HG03378 (cell line): ENCODE results near the gene SLC1A7.

Experiments
- ATAC-seq: cut with Tn5 transposase; IDR thresholded peaks from one replicate; pipeline ENCODE4 v1.9.1; 2021; ENCODE audit warnings: mild to moderate bottlenecking, moderate library complexity; ENCODE audit not compliant: unreplicated experiment

SLC1A7 gene

DNA sequence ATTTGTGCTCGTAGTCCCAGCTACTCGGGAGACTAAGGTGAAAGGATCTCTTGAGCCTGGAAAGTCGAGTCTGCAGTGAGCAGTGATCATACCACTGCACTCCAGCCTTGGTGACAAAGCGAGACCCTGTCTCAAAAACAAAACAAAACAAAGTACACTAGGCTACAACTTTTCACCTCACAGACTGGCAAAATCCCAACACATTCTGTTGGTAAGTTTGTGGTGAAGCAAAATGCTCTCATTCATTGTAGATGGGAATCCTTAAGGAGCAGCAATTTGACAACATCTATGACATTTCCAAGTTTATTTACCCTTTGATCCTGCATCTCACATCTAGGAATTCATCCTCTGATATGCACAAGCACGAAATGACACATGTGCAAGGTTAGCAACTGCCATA, 20.2 kb upstream of the SLC1A7 start:
- ATAC-seq = no peak

DNA sequence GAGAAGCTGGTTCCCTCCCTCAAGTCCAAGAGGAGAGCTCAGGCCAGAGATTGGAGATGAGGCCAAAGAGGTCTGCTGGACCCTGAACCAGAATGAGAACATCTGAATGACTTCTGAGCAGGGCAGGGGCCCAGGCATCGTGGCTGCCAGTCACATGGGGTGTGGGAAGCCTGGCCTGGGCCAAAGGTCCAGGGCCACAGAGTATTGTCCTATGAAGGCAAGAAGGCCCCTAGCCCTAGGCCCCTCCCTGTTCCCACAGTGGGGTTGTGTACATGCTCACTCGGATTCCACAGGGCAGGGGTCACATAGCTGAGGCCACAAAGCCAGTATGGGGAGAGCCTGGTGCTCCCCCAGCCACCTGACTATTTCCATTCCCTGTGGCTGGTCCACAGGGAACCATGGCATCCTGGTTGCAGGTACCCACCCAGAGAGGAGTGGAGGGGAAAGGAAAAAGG, 18.5 kb upstream of the SLC1A7 start:
- no peak for ATAC-seq

DNA sequence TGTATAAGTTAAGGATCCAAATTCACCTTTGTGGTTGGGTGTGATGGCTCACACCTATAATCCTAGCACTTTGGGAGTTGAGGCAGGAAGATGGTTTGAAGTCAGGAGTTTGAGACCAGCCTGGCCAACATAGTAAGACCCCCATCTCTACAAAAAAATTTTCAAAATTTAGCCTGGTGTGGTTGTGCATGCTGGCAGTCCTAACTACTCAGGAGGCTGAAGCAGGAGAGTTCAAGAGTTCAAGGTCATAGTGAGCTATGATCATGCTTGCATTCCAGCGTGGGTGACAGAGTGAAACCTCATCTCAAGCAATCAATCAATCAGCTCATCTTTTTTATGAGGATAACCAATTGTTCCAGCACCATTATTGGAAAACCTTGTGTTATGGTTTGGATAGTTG, 16.5 kb upstream of the SLC1A7 start:
- ATAC-seq = no peak

DNA sequence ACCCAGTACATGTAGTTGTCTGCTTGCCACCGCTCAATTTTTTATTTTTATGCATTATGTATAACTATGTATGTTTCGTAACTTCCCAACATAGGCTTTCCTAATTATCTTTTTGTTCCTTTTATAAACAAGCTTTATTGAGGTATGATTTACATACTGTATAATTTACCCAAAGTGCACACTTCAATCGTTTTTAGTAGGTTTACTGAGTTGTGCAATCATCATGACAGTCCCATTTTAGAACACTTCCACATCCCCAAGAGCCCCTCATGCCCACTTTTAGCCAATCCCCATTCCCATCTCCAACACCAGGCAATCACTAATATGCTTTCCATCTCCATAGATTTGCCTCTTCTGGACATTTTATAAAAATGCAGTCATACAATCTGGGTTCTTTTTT, 14.3 kb upstream of the SLC1A7 start:
- ATAC-seq = no peak

DNA sequence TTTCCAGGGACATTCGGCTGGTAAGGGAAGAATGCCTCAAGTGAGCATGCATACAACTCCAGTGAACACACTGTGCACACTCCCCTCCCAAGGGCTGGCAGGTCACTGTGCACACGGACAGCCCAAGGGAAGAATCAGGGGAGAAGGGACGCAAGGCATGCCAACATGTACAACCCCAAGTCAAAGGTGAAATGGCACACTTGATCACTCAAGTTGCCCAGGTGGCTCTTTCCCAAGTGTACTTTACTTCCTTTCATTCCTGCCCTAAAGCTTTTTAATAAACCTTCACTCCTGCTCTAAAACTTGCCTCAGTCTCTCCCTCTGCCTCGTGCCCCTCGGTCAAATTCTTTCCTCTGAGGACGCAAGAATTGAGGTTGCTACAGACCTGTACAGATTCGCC, 13.5 kb upstream of the SLC1A7 start:
- ATAC-seq = no peak

DNA sequence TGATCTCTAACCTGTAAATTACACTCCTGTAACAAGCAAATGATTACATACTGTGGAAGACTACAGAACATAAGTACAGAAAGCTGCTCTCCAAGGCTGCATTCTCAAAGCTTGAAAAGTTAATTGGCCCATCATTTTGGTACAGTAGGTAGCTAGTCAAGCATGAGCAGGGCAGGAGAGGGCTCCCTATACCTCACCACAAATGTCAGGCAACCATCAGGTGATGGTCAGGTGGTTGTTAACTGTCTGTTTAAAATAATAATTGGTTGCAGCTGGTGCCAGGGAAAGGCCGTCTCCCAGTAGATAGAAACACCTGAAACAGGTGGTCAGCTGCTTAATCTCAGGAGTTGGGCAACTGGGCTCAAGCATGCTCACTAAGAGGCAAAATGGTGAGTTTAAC, 13.1 kb upstream of the SLC1A7 start:
- ATAC-seq = no peak

DNA sequence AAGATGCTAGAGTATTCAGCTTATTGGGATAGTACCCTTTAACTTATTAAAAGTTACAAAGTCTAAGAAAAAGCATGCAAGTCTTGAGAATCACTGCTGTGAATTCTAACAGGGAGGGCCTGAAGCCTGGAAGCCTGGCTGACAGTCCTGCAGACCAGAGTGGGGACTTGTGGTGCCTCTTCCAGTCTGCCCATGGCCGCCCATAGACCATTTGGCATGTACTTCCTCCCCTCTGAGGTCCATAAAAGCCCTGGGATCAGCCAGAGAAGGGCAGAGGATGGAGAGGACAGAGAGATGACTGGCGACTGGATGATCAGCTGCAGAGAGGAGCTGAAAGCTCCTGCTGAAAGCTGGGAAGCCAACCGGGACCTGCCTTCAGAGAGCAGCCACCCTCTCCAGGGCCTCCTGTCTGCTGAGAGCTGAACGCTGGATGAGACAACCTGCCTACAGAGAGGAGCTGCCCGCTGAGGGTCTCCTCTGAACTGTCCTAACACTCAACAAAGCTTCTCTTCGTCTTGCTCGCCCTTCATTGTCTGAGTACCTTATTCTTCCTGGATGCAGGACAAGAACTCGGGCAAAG, 12.5 kb upstream of the SLC1A7 start:
- ATAC-seq = no peak

DNA sequence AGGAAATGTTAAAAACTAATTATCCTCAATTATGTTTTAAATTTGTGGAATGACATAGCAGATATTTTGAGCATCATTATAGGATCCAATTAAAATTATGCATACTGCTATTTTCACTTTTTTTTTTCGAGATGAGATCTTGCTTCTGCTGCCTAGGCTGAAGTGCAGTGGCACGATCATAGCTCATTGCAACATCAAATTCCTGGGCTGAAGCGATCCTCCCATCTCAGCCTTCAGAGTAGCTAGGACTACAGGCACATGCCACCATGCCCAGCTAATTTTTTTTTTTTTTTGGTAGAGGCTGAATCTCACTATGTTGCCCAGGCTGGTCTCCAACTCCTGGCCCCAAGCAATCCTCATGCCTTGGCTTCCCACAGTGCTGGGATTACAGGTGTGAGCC, 11.3 kb upstream of the SLC1A7 start:
- ATAC-seq = no peak

DNA sequence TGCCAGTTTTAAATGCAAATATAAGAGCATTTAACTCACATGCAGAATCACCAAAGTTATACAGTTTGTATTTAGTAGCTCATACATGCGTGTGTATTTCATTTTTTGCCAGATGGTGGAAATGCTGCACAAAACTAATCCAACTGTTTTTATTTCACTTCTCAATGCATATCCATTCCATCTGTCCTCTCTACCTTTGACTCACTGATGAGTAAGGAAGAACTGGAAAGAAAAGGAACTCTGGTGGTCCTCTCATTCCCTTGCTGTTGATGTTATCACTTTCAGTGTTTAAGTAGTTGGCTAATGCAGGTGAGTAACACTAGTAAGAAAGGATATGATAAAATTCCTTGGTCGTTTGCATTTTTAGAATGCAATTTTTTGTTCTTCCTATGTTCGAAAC, 5.7 kb upstream of the SLC1A7 start:
- ATAC-seq = no peak

DNA sequence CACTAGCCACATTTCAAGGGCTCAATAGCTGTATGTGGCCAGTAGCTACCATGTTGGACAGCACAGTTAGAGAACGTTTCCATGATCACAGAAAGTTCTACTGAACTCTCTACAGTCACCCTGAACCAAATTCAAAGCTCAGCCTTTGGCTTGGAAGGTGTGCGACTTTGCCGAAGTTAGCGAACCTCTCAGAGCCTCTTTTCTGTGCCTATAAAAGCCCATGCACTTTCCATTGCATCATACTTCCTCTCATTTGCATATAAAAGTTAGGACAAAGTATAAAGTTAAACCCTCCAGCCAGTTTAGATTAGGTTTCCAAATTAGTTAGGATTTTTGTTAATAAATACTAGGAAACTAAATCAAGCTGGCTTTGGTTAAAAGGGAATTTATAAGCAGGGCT, 4.7 kb upstream of the SLC1A7 start:
- no peak for ATAC-seq

DNA sequence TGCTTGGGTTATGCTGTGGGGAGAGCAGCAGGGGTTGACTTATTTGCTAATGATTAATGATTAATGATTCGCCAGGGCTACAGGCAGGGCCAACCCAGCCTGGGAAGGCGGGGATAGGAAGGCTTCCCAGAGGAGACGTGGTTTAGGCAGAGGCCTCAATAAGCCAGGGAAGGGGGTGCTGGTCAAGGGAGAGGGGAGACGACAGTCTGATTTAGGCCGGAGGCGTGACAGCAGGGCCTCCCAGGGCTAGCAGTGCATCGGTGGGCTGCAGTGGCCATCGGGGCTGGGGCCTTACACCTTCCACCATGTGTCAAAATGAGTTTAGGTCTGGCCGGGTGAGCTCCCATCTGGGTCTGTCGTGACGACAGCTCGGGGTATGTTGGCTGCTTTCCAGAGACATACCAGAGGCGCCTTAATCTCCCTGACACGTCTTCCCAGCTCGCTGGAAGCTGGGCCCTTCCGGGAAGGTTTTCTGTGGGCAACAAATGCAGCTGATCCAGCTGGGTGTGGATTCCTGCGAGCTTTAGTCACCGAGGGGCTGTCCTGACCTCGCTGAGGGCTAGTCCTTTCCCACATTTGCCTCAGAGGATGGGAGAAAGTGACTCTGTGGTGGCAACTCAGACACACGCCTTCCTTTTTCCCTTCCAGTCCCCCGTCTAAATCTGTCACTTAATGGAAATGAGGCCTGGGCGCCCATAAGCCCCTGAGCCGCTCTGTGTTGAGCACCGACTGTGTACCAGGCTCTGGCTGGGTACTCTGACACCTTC, 3.7 kb upstream of the SLC1A7 start:
- no peak for ATAC-seq

DNA sequence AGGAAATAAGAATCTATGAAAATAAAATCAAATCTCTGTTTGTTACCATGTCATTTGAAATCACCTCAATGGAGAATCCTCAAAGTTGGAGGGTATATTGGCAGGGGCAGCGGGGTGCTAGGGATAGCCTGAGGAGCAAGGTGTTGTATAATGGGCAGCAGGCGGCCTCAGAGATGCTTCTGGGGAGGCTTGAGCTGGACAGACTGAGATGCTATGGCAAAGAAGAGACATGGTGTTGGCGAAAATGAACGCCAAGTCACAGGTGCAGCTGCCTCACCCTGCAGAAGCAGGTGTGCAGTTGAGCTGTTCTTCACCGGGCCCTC, 3.1 kb upstream of the SLC1A7 start:
- no peak for ATAC-seq

DNA sequence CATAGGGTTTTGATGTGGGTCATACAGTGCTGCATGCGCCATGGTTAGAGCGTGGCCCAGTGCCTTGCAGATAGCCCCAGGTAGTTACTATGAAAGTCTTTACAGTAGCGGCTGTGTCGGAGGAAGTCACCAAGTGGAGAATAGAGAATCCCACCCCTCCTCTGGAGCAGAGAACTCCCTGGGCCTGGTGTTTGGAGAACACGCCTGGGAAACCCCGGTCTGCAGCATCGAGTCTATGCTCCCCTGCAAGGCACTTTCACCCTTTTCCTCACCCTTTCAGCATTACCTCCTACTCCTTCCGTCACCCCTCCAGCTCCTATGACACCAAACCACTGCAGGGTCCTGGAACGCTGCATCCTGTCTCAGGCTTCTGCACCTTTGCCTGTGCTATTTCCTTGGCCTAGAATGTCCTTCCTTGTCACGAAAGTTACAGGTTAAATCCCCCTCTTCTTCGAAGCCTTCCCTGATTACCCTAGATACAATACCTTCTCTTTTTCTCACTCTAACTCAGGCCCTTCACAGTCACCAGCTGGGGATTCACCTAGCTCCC, 2.7 kb upstream of the SLC1A7 start:
- no peak for ATAC-seq

DNA sequence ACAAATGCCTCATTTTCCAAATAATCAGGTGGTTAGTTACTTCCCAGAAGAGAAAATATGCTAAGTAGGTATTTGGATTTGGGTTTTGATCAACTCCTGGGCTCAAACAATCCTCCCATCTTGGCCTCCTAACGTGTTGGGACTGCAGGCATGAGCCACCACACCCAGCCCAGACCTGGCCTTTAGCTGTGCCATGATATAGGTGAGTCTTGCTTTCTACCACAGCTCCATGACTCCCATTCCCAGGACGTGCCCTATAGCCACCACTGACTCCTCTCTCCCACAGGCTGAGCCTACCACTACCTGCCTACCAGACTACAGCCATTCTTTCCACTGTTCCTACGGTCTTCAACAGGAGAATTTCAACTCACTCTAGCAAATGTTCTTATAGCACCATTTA, 1.8 kb upstream of the SLC1A7 start:
- ATAC-seq = no peak

DNA sequence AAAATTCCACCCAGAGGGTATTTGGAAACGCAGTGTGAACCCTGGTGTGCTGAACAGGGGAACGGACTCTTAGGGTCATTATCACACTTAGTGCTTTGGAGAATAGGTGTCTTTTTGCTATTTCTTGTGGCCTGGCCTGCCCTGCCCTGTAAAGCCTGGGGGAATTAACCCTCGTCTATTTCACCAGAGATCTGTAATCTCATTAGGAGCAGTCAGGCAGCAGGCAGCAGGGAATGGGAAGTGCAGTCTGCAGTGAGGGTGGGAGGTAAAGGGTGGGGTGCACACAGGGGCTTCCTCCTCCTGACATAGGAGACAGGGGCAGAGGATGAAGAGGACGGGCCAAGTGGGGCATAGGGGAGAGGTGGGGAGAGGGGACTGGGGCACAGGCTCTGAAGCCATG, 1.1 kb upstream of the SLC1A7 start:
- no peak for ATAC-seq

DNA sequence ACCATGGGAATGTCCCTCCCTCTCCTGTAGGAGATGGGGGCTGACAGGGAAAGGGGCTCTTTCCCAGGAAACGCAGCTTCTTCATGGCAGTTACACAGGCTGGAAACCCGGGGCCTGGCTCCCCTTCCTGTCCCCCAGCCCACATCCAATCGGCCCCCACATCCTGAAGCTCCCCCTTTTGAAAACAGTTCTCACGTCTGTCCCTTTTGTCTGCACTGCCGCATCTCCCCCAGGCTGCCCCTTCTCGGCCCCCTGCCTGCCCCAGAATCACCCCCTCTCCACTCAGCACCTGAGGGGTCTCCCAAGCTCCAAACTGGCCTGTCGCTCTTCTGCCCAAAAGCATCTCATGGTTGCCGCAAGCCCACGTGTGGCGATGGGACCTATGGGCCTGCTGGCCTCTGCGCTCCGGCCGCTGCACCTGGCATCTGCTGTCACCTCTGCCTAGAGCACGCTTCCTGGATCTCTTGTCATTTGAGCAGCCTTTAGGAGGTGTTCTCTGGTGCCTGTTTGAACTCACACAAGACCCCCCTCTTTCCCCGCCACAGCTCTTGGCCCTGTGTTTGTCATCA, 867 bp downstream of the SLC1A7 start:
- ATAC-seq = no peak

DNA sequence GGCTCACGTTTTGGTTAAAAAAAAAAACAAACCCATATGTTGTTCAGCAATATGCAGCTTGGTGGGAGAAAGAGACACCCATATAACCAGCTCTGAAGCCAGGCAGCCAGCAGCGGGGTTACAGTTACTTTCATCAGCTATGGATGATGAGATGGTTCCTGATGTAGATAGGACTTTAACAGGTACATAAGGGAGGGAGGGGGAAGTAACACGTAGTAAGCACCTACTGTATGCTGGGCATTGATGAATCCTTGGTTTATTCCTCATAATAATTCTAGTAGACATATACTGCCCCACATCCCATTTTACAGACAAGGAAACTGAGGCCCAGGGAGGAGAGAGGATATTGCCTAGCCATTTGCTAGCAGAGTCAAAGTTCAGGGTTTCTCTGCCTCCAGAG, 2.0 kb downstream of the SLC1A7 start:
- ATAC-seq = no peak

DNA sequence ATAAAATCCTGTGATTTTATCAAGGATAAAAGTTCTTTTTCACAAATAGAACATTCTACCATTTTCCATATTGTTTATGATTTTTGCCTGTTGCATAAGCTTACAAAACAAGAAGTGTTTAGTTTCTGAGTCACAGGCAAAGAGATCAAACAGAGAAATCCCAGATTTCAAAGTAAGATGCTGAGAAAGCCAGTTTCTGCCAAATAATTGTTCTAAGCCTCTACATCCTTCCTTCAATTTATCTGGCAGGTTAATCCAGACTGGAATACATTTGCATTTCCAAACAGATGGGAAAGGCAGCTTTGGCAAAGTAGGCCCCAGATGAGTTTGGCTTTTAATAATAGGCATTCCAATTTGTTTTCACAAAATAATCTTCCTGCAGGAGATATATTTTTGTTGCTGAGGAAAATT, 2.5 kb downstream of the SLC1A7 start:
- no peak for ATAC-seq

DNA sequence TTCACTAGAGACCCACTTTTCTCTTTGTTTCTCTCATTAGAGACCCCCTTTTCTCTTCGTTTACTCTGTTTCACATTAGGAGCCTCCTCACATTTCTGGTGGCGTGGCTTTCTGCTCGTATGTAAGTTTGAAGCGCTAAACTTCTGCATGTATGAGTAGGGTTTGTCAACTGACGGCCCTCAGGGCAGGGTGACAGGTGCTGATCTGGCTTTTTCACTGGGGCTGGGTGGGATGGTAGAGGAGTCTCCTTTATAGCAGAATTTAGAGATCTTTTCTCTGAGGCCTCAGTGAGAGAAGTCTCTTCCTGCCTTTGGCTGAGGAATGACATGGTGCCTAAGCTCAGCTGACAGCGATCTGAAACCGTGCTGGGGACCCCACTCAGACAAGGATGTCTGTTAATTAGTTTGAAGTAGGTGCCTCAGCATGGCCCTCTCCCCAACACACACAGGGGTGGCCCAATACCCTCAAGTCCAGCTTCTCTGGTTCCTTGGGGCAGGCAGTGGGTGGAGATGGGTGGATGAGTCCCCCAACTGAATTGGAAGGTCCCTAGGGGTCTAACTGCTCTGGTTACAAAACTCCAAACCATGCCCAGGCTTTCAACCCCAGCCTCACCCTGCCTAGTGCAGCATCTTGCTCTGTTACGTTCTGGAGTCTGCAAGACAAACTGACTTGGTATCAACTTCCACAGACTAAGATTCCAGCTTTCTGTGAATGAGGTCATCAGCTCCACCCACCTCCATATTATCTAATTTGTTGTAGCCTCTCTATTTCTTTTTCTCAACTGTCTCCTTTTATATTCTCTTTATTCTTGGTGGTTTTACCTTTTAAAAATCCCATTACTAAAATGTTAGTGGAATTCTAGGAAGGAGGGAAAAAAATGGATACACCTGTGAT, 3.2 kb downstream of the SLC1A7 start:
- ATAC-seq = no peak

DNA sequence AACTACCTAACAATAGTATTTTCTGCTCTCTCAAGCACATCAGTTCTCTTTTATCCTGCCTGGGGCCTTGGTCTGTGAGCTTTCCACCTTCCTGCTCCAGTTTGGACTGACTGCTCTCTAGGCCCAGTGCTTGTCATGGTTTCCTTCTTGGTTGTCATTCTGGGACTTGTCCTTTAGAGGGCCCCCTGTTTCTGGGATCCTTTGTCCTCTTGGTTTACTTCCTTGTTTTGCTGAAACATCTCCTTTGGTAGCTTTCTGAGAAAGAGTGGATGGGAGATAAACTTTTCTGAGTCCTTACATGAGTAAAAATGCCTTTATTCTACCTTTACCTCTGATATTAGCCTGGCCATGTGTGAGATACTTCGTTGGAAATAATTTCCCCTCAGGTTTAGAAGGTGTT, 4.7 kb downstream of the SLC1A7 start:
- no peak for ATAC-seq

DNA sequence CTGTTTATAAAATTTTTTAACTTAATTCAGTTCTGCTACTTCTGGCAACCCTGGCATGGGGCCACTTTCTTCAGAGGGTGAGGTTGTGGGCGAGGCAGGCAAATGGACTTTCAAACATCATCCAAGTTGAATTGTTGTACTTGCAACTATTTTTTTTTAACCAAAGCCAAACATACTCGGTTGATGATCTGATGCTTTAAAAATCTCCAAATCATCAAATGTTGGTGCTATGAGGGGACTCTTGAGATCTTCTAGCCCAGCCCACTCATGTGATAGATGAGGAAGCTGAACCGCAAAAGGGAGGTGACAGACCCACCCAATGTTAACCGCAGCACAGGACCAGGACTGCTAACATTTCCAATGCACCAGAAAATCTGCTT, 6.7 kb downstream of the SLC1A7 start:
- ATAC-seq = no peak
